Measurements from ENCODE around the gene CAB39.
"Not testable (repeated sequence)": the region's sequence is repeated elsewhere in the genome, so short reads cannot be mapped to it uniquely, and the experiment has no call there.

CAB39 gene

GRCh38 chr2:230684270-230685168, 28.1 kb upstream of the CAB39 start:
- DNase-seq = no peak

GRCh38 chr2:230685178-230685577, 27.5 kb upstream of the CAB39 start:
- DNase-seq = no peak

GRCh38 chr2:230687498-230687897, 25.1 kb upstream of the CAB39 start:
- no peak for DNase-seq

DNA sequence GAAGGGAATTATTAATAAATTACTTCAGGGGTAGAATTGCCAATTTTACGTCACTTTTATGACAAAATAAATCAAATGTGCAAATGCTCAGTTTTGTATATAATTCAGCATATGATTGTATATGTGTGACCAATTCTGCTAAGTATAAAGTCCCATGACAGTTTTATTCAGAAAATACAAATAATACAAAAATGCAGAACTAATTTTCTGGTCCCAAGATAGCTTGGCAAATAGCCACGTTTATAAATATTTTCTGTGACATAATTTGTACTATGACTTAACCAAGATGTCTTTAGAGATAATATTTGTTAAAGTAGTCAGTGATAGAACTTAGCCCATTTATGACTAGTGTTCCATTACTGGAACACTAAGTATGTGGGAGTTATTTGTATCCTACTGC, 24.2 kb upstream of the CAB39 start:
- DNase-seq = no peak

DNA sequence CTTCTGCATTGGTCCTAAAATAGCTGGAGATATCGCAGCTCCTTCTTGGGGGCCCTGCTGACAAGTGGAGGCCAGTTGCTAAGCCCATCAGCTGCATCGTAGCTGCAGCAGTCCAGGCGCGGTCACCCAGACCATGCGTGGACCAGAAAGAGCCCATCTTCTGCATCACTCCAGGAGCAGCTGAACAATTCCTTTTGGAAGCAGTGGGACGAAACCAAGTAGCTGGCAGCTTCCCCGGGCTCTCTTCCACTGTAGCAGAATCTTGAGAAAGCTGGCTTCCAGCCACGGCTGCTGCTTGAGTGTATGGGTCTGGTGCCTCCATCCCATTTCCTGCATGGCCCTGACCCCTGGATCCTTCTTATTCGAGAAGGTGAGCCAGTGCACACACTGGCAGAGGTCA, 22.2 kb upstream of the CAB39 start:
- no peak for DNase-seq

DNA sequence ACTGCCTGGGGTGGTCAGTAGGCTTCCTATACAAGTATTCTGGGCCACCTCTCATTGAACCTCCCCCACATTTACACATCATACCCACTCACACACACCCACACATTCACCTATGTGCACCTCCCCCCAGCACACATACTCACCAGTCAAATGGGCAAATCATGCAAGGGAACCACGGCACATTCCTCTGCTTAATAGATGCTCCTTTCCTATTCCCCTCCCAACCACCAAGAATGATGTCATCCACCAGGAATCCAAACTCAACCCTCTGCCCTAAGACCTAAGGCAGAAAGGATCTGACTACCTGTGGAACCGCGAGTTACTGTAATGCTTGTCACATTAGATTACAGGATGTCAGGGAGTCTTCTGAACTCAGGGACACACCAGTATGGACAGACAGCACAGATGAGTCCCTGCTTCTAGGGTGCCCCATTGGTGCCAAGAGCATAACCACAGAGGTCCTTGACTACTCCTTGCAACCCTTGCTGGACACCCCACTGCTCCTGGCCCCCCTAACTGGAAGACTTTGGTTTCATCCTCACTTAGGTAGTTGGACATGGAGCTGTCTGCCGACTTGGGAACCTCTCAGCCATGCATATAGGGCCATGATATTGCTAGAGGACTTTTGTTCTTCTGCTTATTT, 21.5 kb upstream of the CAB39 start:
- no peak for DNase-seq

GRCh38 chr2:230692760-230693159, 19.9 kb upstream of the CAB39 start:
- no peak for DNase-seq

DNA sequence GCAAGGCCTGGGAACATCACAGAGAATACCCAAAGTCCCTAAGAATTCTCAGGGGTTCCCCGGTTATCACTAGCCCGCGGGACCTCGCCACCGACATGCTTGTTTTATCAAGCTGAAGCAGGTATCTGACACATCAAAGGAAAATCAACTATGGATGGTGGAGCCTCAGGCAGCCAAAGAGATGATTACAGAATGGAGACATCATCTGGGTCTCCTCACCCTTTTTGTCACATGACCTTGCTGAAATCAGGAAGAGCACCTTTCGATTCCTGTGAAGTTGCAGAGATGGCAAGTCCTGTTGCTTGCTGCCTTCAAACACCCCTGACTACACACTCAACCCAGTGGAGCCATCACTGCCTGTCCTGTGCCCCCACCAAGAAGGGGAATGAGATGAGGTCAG, 19.2 kb upstream of the CAB39 start:
- no peak for DNase-seq

DNA sequence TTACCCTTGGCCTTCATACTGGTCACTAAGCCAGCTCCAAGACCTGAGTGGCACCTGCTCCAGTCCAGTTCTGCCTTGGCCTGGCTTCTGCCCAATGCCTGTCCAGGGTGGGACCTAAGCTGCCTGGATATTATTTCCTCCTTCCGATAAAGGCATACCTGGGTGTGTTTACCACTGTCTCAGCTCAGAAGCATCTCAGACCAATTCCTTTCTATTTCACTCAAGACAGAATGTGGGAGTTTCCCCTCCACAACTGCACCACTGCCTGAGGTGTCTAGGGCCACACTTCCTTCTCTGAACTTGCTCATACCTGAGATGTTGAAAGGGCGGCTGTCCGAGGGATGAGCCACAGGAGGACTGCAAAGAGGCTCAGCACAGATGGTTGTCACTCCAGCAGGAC, 18.4 kb upstream of the CAB39 start:
- DNase-seq = no peak

- DNase-seq = no peak
Observed at GRCh38 chr2:230695551-230695950, 17.1 kb upstream of the CAB39 start.

DNA sequence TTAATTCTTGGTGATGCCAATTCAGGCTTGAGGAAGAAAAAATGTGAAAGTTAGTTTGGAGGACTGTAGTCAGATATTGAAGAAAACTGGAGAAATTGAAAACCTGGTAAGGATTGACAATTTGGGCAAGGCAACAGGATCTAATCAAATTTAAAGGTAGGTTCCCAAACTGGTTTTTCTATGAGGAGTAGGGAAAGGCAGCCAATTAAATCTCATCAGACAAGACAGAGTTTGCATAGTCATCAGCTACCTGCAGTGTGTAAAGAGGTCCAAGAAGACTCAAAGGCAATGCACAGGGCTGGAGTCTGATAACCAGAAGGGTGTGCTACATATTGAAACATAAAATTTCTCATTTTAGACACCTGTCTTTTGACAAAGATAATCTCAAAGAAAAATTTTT, 16.0 kb upstream of the CAB39 start:
- no peak for DNase-seq

GRCh38 chr2:230697676-230698075, 15.0 kb upstream of the CAB39 start:
- DNase-seq = no peak

GRCh38 chr2:230698753-230699152, 13.9 kb upstream of the CAB39 start:
- DNase-seq = not testable (repeated sequence)

DNA sequence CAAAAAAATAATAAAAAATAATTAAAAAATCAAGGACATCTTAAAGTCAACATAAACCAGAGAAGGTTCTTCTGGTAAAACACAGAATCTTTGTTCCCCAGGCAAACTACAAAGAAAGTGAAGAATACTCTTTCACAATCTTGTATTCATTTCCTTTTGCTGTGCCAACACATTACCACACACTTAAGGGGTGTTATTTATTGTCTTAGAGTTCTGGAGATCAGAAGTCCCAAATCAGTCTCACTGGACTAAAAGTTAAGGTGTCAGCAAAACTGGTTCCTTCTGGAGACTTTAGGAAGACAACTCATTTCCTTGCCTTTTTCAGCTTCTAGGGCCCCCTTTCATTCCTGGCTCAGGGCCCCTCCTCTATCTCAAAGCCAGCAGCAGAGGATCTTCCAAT, 12.2 kb upstream of the CAB39 start:
- DNase-seq = no peak

GRCh38 chr2:230701308-230701707, 11.3 kb upstream of the CAB39 start:
- no peak for DNase-seq

- DNase-seq = not testable (repeated sequence)
Observed at GRCh38 chr2:230702457-230702856, 10.2 kb upstream of the CAB39 start.

DNA sequence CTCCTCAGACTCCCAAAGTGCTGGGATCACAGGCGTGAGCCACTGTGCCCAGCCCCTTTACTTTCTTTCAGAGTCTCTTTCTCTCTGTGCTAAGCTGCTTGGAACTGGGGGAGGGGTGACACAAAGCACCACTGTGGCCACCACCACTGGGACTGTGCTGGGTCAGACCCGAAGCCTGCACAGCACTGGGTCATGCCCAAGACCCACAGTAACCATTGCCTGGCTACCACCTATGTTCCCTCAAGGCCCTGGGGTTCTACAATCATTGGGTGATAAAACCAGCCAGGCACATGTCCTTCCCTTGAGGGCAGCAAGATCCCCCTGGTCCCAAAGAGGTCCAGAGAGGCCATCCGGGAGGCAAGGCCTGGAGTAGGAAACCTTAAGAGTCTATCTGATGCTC, 9.1 kb upstream of the CAB39 start:
- DNase-seq = no peak

DNA sequence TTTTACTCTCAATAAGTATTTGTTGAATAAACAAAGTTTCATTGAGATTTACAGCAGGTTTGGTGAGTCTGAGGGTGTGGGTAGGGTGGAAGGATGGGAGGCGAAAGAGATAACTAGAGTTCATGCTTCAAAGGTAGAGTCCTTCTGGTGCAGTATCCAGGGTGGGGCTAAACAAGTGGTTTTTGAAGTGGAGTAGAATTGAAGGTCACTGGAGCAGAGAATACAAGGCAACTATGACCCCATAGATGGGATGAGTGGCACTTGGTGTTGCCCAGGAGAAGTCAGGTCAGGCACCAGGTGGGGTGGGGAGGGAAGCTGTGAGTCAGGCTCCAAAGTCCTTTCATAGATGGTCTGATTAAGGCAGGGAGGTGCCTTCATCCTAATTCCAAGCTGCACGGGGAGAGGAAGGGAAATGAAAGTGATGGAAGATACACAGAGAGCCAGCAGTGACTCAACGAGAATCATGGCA, 6.6 kb upstream of the CAB39 start:
- DNase-seq = no peak

DNA sequence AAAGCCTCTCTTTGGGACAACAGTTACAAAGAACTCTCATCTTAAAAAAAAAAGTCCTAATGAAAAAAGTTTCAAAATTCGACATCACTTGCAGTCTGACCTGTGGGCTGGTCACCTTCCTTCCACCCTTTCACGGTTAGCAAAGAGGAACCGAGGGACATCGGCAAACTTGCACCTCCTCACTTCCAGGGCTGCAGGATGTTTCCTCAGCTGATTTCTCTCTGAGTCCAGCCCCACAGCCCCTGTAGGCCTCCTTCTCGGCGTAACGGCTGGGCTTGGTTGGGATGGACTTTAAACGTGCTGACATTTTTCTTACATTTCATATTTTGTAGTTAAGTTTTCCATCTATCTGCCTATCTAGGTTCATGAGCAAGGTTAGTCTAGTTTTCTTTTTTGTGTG, 5.7 kb upstream of the CAB39 start:
- no peak for DNase-seq

- no peak for DNase-seq
Observed at GRCh38 chr2:230708204-230708603, 4.4 kb upstream of the CAB39 start.

GRCh38 chr2:230711224-230711623, 1.4 kb upstream of the CAB39 start:
- no peak for DNase-seq

- peak; percentile 64 for DNase-seq
Observed at GRCh38 chr2:230713331-230714135, 891 bp downstream of the CAB39 start.

DNA sequence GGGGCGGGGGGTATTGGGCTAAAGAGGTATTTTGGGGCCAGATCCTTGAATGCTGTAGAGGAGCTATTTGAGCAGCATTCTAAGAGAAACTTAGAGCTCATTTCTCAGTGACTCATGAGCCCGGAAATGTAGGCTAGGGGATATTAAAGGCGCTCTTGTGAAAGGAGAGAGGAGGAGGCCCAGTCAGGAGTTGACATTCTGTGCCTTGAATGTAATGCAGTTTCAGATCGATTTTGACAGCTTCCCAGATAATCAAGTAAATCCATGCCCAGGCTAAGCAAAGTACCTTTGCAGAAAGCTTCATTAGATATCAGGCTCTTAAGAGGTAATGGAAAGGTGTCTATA, 1.5 kb downstream of the CAB39 start:
- no peak for DNase-seq

DNA sequence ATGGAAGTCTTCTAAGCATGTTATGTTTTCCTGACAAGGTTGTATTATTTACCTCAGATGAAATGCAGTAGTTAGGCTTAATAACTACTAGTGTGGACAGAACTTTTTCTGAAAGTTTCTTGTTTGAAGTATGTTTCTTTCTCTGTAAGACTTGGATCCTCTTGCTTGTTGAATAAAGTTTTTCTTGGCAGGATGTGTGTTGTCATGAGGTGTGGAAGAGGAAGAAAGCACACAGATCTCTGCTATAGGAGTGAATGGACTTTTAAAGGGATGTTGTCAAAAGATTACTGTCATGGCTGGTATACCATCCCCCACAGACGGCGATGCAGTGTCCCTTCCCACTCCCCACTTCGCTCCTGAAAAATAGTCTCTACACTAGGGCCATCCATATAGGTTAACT, 2.6 kb downstream of the CAB39 start:
- no peak for DNase-seq
